ENCODE results near the gene RPL10A.

DNA sequence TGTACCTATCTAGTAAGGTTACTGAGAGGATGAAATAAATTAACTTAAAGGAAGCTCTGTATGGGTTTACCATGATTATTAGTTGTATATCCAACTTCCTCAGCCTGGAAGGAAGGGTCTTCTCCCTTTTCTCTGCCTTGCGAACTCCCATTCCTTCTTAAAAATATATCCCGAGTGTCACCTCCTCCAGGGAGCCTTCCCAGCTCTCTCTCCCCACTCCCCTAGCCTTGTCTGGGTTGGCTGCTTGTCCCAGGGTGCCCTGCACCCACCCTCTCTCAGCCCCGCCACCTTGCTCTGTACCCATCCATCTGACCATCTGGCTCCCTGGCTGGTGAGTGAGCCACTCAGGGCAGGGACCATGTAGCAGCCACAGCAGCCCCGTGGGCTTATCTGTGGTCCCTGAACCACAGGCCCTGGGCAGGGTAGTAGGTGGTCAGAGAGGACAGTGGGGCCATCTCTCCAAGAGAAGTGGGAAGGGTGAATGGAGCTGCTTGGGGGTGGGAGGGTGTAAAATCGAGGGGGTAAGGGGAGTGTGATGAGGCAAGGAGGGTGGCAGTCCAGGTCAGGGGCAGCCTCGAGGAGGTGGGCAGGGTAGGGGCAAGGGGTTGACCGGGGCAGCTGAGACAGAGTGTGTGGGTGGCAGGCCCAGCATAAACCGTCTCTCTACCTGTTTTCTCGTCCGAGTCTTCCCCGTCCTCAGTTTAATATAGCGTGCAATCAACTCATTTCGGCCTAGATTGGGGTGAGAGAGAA is 15.9 kb downstream of the RPL10A start:
- no peak for TF ChIP-seq POLR2A (IDR thresholded peaks at IDR 0.05)
- no peak for TF ChIP-seq EP300 (IDR thresholded peaks at IDR 0.05)

Measured in tibial nerve (tissue), 3 donors.